Motor neuron (in vitro differentiated cells): ENCODE results near the gene PCDHGA5. TPM values are rescaled to one million over a fixed set of nuclear protein-coding genes. Genes with fewer than 3 reads are reported as not detected.
A peak's percentile ranks its signal among the peaks of the same experiment; 100 is the strongest.
"Not testable (repeated sequence)": the region's sequence is repeated elsewhere in the genome, so short reads cannot be mapped to it uniquely, and the experiment has no call there.

Experiments
- ATAC-seq, 8 experiments: fragments of 200-7000 bp; cut with Tn5 transposase; replicated peaks in 6 of 8; 2 replicates each; pipeline ENCODE4 v1.8.0; 2021; ENCODE audit warnings: mild to moderate bottlenecking in 8 of 8, moderate library complexity in 8 of 8
- H3K27ac ChIP-seq, 2 donors: fragments of 250-450 bp; sonication (Bioruptor Pico); 2 replicates each; pipeline ENCODE4 v1.9.0; 2021; ENCODE audit warnings: antibody characterized with exemption in 2 of 2, mild to moderate bottlenecking in 2 of 2, moderate library complexity in 1 of 2
- H3K4me1 ChIP-seq, 2 donors: fragments of 250-450 bp; sonication (Bioruptor Pico); replicated peaks in 1 of 2; 2 replicates each; pipeline ENCODE4 v1.6.1; 2021; ENCODE audit warnings: antibody characterized with exemption in 2 of 2, mild to moderate bottlenecking in 2 of 2, moderate library complexity in 1 of 2
- H3K4me3 ChIP-seq, 5 donors: fragments of 250-450 bp; sonication (Bioruptor Pico); 2 replicates each; pipeline ENCODE4 v1.9.0; 2021; ENCODE audit warnings: antibody characterized with exemption in 5 of 5, mild to moderate bottlenecking in 5 of 5, moderate library complexity in 4 of 5
- WGBS, 10 experiments: fragments of 450-650 bp; shearing (Covaris generic); methylation state at CpG; one replicate each; pipeline ENCODE4 v1.0.0; 2022; 5-methylcytosine and 5-hydroxymethylcytosine counted together
- in situ Hi-C, 9 experiments: fragments of 400-800 bp; cut with MboI; loops; one replicate each; pipeline ENCODE4 v1.15.0; 2021; ENCODE audit warnings: low sequenced_read_pairs in 9 of 9, low pct_unique_long_range_greater_than_20kb in 2 of 9; ENCODE audit not compliant: unreplicated experiment in 9 of 9
- total RNA-seq, 8 experiments: library from RNA; unstranded; fragments of 300-600 nt; gene quantifications; 2 replicates each; pipeline versions ENCODE4 v1.2.3 to v1.2.4, GENCODE V29; 2022

Gene PCDHGA5
- total RNA-seq, 8 experiments from 2014 or later = 0.16 to 5.2 (median 0.50) TPM

- in situ Hi-C loops = no loop called here
- Histone ChIP-seq H3K4me1 (no peaks in the 10 kb centered on the region), H3K27ac (no peak overlapping the region), H3K4me3 (no peak overlapping the region)
- 34 to 95% (median 80%) methylated on average over 1 to 16 of the region's 21 CpGs; no CpG with 5 or more reads in 3 of the 10 experiments for WGBS, 10 experiments
- no peak for ATAC-seq
Measured at GRCh38 chr5:141383345-141383744, 19.4 kb downstream of the PCDHGA5 start.

- ATAC-seq = no peak
- Histone ChIP-seq H3K27ac (no peak overlapping the region), H3K4me1 (no peaks in the 10 kb centered on the region), H3K4me3 (no peak overlapping the region)
- in situ Hi-C loops = no loop called here
- 5 to 97% (median 86%) methylated on average over 3 to 23 of the region's 43 CpGs; no CpG with 5 or more reads in 4 of the 10 experiments for WGBS, 10 experiments
Measured at GRCh38 chr5:141384471-141385267, 20.7 kb downstream of the PCDHGA5 start.

GRCh38 chr5:141387557-141388311 is 23.8 kb downstream of the PCDHGA5 start, which contains the start of gene PCDHGB4:
TSS of gene PCDHGB4 (plus strand) at chr5:141387698. CDS start at chr5:141387885, 187 bp downstream.
- peak in 5 of 8 experiments; percentile 60 to 99 (median 74) for ATAC-seq
- peak within 1 kb of the TSS in 1 of 5 donors; percentile 46 for H3K4me3 ChIP-seq
- H3K27ac ChIP-seq, in situ Hi-C loops, H3K4me1 ChIP-seq: not testable (repeated sequence)
- WGBS, 10 experiments = 0 to 82% (median 48%) methylated on average over 2 to 12 of the region's 40 CpGs; no CpG with 5 or more reads in 4 of the 10 experiments

GRCh38 chr5:141388661-141389060 is 24.7 kb downstream of the PCDHGA5 start:
- in situ Hi-C loops = no loop called here
- no peak overlapping the region for H3K27ac ChIP-seq
- WGBS, 10 experiments = 27 to 100% (median 84%) methylated on average over 3 to 9 of the region's 10 CpGs
- H3K4me1 ChIP-seq = no peaks in the 10 kb centered on the region
- no peak for ATAC-seq
- H3K4me3 ChIP-seq = peak overlapping the region in 1 of 5 donors; percentile 24

GRCh38 chr5:141389153-141390042 is 25.4 kb downstream of the PCDHGA5 start:
- no peaks in the 10 kb centered on the region for H3K4me1 ChIP-seq
- no peak overlapping the region for H3K27ac ChIP-seq
- no peak for ATAC-seq
- 18 to 100% (median 92%) methylated on average over 2 to 53 of the region's 77 CpGs; no CpG with 5 or more reads in 4 of the 10 experiments for WGBS, 10 experiments
- no peak overlapping the region for H3K4me3 ChIP-seq
- in situ Hi-C loops = no loop called here

GRCh38 chr5:141392429-141393198 is 28.7 kb downstream of the PCDHGA5 start, which contains the start of gene PCDHGA8:
TSS of gene PCDHGA8 (plus strand) at chr5:141392633. CDS start at chr5:141392814, 181 bp downstream.
- in situ Hi-C loops = no loop called here
- 15 to 96% (median 83%) methylated on average over 1 to 38 of the region's 38 CpGs for WGBS, 10 experiments
- no peak for ATAC-seq
- H3K27ac ChIP-seq = no peak within 1 kb of the TSS
- H3K4me3 ChIP-seq = no peak within 1 kb of the TSS
- no peaks in the 10 kb centered on the region for H3K4me1 ChIP-seq

GRCh38 chr5:141393267-141393666 is 29.3 kb downstream of the PCDHGA5 start:
- H3K4me1 ChIP-seq = no peaks in the 10 kb centered on the region
- WGBS, 10 experiments = 0 to 97% (median 90%) methylated on average over 2 to 18 of the region's 21 CpGs
- in situ Hi-C loops = no loop called here
- no peak overlapping the region for H3K27ac ChIP-seq
- no peak for ATAC-seq
- no peak overlapping the region for H3K4me3 ChIP-seq

GRCh38 chr5:141394401-141395187 is 30.6 kb downstream of the PCDHGA5 start:
- H3K27ac ChIP-seq, in situ Hi-C loops, H3K4me3 ChIP-seq, H3K4me1 ChIP-seq, ATAC-seq: not testable (repeated sequence)
- WGBS, 10 experiments = 60 to 100% (median 88%) methylated on average over 1 to 12 of the region's 53 CpGs; no CpG with 5 or more reads in 4 of the 10 experiments

GRCh38 chr5:141397756-141398551 is 34.0 kb downstream of the PCDHGA5 start, which contains the start of gene PCDHGB5:
TSS of gene PCDHGB5 (plus strand) at chr5:141397947. CDS start at chr5:141398128, 181 bp downstream.
- in situ Hi-C loops, H3K4me3 ChIP-seq, H3K27ac ChIP-seq, H3K4me1 ChIP-seq: not testable (repeated sequence)
- peak in 4 of 8 experiments; percentile 30 to 95 (median 62) for ATAC-seq
- WGBS, 10 experiments = 0 to 88% (median 40%) methylated on average over 1 to 9 of the region's 43 CpGs; no CpG with 5 or more reads in 3 of the 10 experiments

GRCh38 chr5:141398608-141399007 is 34.6 kb downstream of the PCDHGA5 start:
- in situ Hi-C loops = no loop called here
- WGBS, 10 experiments = 12 to 96% (median 82%) methylated on average over 2 to 13 of the region's 15 CpGs; no CpG with 5 or more reads in 1 of the 10 experiments
- no peak for ATAC-seq
- Histone ChIP-seq H3K4me3 (no peak overlapping the region), H3K27ac (no peak overlapping the region), H3K4me1 (no peaks in the 10 kb centered on the region)
